Erythroblast (primary cell): Measurements from ENCODE around the gene CFAP73.
A peak's percentile ranks its signal among the peaks of the same experiment; 100 is the strongest.

ENCODE experiments used
- DNase-seq, 2 experiments: peaks; one replicate each; lab custom pipeline; 2025; lab: John Stamatoyannopoulos, UW
- GATA1 ChIP-seq: IDR thresholded peaks from 2 replicates; pipeline ENCODE4 v1.6.1; 2011; ENCODE audit warnings: low read depth, mild to moderate bottlenecking, control low read depth, low read length, moderate library complexity
- POLR2A ChIP-seq: IDR thresholded peaks from 2 replicates; pipeline ENCODE4 v1.6.1; 2011; ENCODE audit warnings: mild to moderate bottlenecking, low read length

Gene CFAP73

DNA sequence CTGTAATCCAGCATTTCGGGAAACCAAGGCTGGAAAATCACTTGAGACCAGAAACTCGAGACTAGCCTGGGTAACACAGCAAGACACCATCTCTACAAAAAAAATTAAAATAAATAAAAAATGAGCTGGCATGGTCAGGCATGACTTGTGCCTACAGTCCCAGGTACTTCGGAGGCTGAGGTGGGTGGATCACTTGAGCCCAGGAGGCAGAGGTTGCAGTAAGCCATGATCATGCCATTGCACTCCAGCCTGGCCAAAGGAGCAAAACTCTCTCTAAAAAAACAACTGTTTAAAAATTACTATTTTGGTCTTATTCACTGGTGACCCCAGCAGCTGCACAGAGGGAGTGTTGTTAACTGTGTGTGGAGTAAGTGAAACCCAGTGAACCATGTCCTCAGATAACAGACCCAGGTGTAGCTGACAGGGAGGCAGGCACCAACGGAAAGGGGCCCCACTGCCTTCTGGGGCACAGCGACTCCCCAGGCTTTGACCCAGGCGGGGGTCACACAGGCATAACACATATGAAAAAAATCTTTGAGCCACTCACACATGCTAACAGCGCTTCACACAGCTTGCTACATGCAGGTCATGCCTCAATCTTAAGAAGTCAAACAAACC lies 23.7 kb downstream of the CFAP73 start:
- DNase-seq = no peak
- no peak for TF ChIP-seq POLR2A
- TF ChIP-seq GATA1 = no peak

DNA sequence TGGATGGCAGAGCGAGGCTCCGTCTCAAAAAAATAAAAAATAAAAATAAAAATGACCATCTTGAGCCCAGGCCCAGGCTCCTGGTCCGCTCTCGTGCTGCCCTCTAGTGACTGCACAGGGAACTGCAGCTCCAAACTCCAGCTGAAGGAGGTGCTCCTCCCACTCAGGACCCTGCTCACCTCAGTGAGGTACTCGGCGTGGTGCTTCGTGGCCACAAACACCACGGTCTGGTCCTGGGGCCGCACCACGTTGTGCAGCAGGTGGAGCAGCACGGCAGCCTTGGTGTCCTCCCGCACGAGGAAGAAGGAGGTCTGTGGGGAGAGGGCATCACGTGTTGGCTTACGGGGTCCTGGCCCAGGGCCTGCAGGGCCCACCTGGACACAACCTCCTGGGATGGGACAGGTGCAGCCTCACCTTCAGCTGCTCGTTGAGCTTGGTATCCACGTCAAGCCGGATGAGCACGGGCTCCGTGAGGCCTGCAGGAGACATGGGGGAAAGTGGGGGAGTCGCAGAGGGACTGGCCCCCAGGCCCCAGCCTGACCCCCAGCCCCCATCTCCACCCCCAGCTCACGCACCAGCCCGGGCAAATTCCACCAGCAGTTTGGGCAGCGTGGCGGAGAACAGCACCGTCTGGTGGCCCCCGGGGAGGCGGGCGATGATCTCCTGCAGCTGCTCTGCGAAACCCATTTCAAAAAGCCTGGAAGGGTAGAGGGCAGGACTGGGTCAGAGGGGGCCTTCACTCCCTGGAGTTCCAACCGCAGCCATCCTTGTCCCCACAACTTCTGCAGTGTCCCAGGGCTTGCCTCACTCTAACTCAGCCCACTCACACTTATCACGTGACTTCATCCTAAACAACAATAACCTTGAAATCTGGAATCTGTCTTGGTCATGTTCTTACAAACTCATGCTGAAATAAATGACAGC lies 25.2 kb downstream of the CFAP73 start:
- peak; percentile 60 to 82 for DNase-seq
- TF ChIP-seq POLR2A (no peak), GATA1 (no peak)

DNA sequence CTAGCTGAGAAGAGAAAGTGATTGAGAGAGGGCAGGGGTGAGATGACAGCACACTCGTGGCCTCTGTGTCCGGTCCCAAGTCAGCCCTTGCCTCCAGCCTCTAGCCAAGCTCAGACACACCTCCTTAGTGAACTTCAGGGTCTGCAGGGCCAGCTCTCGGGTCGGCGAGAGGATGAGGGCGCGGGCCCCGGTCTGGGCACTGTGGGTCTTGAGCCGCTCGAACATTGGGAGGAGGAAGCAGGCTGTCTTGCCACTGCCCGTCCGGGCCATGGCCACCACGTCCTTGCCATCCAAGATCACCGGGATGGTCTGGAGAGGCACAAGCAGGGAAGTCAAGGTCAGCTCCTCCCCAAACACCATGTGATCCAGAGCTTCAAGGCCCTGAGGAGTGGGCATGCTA lies 29.5 kb downstream of the CFAP73 start:
- TF ChIP-seq GATA1 = no peak
- TF ChIP-seq POLR2A = no peak
- no peak for DNase-seq

DNA sequence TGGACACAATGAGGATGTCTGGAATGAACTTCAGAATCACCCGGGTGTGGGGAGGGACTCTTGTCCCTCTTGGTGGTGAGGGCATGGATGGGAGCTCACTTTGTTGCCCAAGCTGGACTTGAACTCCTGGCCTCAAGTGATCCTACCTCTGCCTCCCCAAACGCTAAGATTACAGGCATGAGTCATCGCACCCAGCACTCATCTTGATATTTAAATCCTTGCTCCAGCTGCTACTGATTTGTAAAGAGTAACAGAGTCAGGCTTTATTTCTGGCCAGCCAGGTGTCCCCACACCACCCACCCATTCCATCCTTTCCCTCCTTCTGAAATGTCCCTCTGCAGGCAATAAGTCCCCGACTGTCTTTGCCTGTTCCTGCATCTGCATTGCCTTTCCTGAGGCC lies 30.8 kb downstream of the CFAP73 start:
- TF ChIP-seq GATA1 (no peak), POLR2A (no peak)
- peak in 1 of 2 experiments; percentile 34 for DNase-seq

DNA sequence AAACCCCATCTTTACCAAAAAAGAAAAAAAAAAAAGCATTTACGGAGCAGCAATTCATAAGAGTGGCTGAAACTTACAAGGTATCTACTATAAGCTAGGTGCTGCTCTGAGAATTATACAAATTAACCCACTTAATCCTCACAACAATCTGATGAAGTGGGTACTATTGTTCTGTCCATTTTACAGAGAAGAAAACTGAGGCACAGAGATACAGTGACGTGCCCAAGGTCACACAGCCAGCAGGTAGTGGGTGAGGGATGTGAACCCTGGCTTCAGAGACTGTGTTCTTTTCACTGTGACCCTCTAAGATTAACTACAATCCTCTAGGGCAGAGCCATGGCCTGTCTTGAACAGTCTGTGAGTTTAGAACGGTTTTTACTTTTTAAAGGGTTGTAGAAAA lies 32.5 kb downstream of the CFAP73 start:
- TF ChIP-seq POLR2A (no peak), GATA1 (no peak)
- DNase-seq = no peak

DNA sequence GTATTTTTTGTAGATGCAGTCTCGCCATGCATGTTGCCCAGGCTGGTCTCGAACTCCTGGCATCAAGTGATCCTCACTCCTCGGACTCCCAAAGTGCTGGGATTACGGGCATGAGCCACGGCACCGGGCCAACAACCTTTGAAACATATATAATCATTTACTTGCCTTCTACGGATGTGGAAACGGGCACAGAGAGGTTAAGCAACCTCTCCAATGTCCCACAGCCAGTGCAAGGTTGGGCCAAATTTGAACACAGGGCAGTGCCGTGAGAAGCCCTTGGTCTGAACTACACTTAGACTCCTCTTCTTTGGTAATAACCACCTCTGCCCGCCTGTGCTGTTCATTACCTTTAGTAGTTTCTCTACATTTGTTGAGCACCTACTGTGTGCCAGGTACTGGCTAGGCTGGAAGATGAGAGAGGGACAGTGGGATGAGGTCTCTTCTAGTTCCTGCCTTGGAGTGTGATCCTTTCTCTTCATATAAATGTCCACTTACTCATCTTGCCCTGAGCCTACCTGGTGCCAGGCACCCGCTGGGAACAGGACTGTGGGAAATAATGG lies 33.6 kb downstream of the CFAP73 start:
- DNase-seq = no peak
- TF ChIP-seq POLR2A (no peak), GATA1 (no peak)

DNA sequence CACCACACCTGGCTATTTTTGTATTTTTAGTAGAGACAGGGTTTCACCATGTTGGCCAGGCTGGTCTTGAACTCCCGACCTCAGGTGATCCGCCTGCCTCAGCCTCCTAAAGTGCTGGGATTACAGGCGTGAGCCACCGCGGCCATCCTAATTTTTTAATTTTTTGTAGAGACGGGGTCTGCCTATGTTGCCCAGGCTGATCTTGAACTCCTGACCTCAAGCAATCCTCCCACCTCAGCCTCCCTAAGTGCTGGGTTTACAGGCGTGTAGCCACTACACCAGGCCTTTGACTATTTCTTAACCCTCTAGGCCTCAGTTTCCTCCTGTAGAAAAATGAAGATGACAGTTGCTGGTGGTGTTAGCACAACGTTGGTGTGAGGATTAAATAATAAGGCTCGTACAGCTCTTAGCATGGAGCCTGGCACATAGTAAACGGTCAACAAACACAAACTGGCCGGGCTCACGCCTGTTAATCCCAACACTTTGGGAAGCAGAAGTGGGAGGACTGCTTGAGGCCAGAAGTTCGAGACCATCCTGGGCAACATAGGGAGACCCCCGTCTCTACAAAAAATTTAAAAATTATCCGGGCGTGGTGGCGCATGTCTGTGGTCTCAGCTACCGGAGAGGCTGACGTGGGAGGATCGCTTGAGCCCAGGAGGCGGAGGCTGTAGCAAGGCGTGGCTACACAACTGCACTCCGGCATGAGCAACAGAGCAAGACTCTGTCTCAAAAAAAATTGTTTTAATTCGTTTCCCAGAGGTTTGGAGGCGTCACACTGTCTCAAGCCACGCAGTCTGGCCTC lies 34.8 kb downstream of the CFAP73 start:
- DNase-seq = no peak
- TF ChIP-seq GATA1 (no peak), POLR2A (no peak)

DNA sequence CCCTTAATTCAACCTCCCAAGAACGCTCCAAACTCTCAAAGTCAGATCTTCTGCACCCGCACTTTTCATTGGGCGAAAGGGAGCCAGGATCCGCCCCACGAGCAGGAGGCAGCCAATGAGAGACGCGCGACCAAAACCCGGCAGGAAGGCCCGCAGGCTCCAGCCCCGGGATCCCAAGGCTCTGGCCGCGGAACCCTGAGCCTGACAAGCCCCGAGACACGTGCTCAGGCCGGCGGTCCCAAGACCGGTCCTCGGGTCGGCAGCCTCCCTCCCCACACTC lies 35.3 kb downstream of the CFAP73 start:
- DNase-seq = peak; percentile 92 to 94

DNA sequence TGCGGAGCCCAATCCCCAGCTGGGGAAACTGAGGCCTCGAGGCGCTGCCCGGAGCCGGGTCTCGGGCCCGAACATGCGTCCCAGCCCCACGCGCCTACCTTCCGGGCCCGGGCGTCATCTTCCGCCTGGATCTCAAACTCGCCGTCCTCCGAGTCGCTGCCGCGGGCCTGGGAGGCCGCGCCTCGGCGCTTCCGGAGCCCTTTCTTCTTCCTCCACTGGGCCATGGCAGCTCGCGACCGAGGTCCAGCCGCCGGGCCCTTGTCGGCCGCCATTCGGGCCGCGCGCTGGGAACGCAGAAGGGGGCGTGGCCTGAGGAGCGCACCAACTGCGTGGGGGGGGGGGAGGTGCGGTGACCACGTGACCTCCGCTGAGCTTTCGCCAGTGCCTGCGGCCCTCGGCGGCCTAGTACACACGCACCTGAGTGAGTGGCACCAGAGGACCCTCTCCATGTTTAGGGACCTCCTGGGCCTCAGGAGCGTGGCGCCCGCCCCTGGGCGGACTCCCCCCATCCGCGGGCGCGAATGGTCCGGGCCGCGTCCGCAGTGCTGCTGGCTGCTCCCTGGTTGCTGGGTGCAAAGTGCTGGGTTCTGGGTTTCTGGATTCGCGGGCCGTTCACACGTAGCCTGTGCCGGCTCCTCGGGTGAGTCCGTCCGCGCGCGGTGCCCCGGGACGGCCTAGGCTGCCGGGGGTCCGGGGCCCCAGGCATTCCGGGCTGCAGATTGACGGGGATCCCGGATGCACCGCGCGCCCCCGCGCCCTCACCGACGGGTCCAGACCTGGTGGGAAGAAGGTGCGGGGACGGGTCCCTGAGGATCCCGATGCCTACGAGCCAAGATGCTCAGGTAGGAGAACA lies 35.9 kb downstream of the CFAP73 start, which contains the start of the genes DDX54 and RITA1:
Gene DDX54, minus strand, starts transcription at position 299 of the 853 bp plus-strand sequence. Its CDS starts 27 bp downstream, at position 272.
Gene RITA1, plus strand, starts transcription at position 542 of the 853 bp plus-strand sequence. CDS start 1,026 bp downstream, outside the sequence.
- TF ChIP-seq POLR2A (peak; percentile 85), GATA1 (no peak)
- DNase-seq = peak; percentile 89 to 92

More for the DNA sequence above, 35.3 kb downstream of the CFAP73 start:
- TF ChIP-seq GATA1 (no peak), POLR2A (no peak)

DNA sequence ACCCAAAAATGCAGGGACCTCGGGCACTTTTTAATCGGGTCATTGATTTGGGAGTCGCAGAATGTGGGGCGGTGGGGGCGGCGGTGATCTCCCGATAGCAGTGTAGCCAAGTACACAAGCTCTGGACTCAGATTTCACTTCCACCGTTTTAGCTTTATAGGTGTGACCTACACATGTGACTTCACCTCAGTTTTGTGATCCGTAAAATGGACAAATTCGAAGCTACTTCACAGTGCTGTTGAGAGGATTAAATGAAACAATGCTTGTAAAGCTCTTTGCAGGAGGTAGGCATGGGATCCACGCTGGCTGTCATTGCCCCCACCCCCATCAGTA lies 36.5 kb downstream of the CFAP73 start:
- TF ChIP-seq GATA1 = no peak
- TF ChIP-seq POLR2A = no peak
- peak; percentile 70 to 73 for DNase-seq

DNA sequence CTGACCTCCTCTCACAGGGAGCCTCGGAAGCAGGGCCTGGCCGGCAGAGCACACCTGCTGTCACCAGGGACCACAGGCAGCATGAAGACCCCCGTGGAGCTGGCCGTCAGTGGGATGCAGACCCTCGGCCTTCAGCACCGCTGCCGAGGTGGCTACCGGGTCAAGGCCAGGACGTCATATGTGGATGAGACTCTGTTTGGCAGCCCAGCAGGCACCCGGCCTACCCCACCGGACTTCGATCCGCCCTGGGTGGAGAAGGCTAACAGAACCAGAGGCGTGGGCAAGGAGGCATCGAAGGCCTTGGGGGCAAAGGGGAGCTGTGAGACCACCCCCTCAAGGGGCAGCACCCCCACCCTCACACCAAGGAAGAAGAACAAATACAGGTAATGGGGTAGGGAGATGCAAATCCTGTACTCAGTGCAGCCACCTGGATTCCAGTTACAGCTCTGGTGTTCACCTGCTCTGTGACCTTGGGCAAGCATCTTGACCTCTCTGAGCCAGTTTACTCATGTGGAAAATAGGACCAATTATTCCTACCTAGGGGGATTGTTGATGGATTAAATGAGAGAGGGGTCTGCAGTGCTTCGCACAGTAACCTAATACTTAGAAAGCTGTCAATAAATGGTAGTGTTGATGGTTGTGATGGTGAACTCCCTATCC lies 37.3 kb downstream of the CFAP73 start:
- no peak for TF ChIP-seq GATA1
- no peak for TF ChIP-seq POLR2A
- no peak for DNase-seq

DNA sequence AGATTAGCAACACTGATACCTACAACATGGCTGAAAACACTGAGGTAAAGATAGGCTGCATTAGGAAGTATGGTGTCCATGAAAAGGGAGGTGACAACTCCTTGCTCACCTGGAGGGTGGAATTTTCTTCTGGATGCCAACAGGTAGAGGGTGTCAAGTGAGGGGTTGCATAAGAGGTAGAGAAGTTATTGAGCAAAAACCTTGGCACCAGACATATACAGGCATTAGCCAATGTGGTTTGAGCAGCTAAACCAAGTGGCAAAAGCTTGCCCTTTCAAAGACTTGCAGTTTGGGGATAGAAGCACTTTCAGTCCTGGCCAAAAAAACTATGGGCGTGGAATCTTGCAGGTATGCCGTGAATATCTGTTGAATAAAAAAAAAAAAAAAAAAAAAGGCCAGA lies 39.8 kb downstream of the CFAP73 start:
- no peak for DNase-seq
- TF ChIP-seq GATA1 (no peak), POLR2A (no peak)

DNA sequence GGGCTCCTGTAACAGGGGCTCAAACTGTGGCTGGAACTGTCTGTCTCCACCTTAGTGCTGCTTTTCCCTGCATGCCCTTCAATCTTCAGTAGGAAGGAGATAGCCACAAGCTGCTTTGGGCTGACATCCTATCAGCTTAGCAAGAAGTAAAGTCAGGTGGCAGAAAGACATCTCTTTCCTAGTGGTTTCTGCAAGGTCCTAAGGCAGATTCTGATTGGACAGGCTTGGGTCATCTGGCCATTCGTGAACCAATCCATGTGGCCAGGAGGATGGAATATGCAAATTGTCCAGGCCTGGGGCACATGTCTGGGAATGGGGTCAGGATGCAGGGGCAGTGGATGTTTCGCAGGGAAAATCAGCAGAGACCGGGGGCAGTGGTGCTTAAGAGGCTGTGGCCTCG lies 41.2 kb downstream of the CFAP73 start:
- DNase-seq = peak; percentile 83 to 91
- TF ChIP-seq GATA1 (no peak), POLR2A (no peak)
